ENCODE results near the gene GNAO1. TPM values are rescaled to one million over a fixed set of nuclear protein-coding genes. Genes with fewer than 3 reads are reported as not detected.
A peak's percentile ranks its signal among the peaks of the same experiment; 100 is the strongest.

The GNAO1 gene
- polyA plus RNA-seq, 1 of the 3 experiments (the other 2 are of a cell fraction): 0.30 TPM

GRCh38 chr16:56317998-56318826 lies 126.9 kb downstream of the GNAO1 start:
- Histone ChIP-seq H3K9ac (no peak overlapping the region), H3K79me2 (ENCODE audit: insufficient read depth) (no peaks in the 10 kb centered on the region), H3K9me3 (no peaks in the 10 kb centered on the region), H3K4me3 (ENCODE audit: low read depth in 2 of 2, low read length in 1 of 2) (no peak overlapping the region; a peak in 1 of 4 replicates), H3F3A (replicated peaks; ENCODE audit: insufficient read depth) (no peaks in the 10 kb centered on the region), H3K27ac (ENCODE audit: low read depth in 2 of 2, low read length in 1 of 2) (peak overlapping the region in 1 of 2 experiments; percentile 16; a peak in 1 of 4 replicates), H3K4me1 (ENCODE audit: control insufficient read depth in 1 of 2, insufficient read depth in 2 of 2, low read depth in 1 of 2, low read length in 1 of 2) (peaks cover 0 to 25% of the 10 kb centered on the region in 2 experiments; a peak in 1 of 4 replicates), H3K4me2 (no peak overlapping the region), H3K36me3 (replicated peaks in 1 of 2; ENCODE audit: control insufficient read depth in 1 of 2, insufficient read depth in 2 of 2, low read length in 1 of 2) (no peaks in the 10 kb centered on the region), H3K27me3 (ENCODE audit: insufficient read depth) (no peaks in the 10 kb centered on the region; the same call in 1 of the 2 replicates), H3K9me2 (no peaks in the 10 kb centered on the region), H2AFZ (ENCODE audit: low read depth) (0 out of 2 replicates have a peak overlapping the region, but pooled peaks have one; percentile 72), H4K20me1 (ENCODE audit: insufficient read depth) (no peaks in the 10 kb centered on the region)
- POLR2A ChIA-PET: interaction anchor here (1.0 kb wide), 1 partner anchor 127 kb away, joined by 6 read pairs; the partner anchor contains the start of gene GNAO1
- CTCF ChIA-PET: interaction anchor here (0.5 to 7.0 kb wide), 76 partner anchors 9 to 853 kb away, joined by 3 to 104 read pairs (median 4); partner anchors contain the start of gene GNAO1
- TF ChIP-seq GATA2 (CRISPR knock-in tag; IDR thresholded peaks at IDR 0.05) (peak; percentile 8; the same call in 1 of the 2 replicates), RAD21 (IDR thresholded peaks at IDR 0.05; ENCODE audit: low read length) (peak; percentile 96), USF2 (IDR thresholded peaks at IDR 0.05; ENCODE audit: borderline replicate concordance, low read depth, low read length) (no peak), SIN3A (IDR thresholded peaks at IDR 0.05; ENCODE audit: borderline replicate concordance, low read depth, low read length) (no peak), MXI1 (IDR thresholded peaks at IDR 0.05; ENCODE audit: low read depth, low read length) (peak; percentile 18; the same call in 1 of the 2 replicates), MAX (IDR thresholded peaks at IDR 0.05; ENCODE audit: low read depth) (0 out of 2 replicates have a peak, but pooled peaks have one; percentile 20), ZBTB33 (IDR thresholded peaks at IDR 0.05; ENCODE audit: borderline replicate concordance, low read depth) (no peak), EP300 (IDR thresholded peaks at IDR 0.05; ENCODE audit: borderline replicate concordance in 1 of 2, low read depth in 1 of 2, low read length in 1 of 2) (no peak), TCF12 (IDR thresholded peaks at IDR 0.05) (no peak), IRF3 (IDR thresholded peaks at IDR 0.05; ENCODE audit: low read depth, low read length) (no peak), NRF1 (IDR thresholded peaks at IDR 0.05; ENCODE audit: low read depth, low read length) (no peak), CTCF (IDR thresholded peaks at IDR 0.05) (peak; percentile 84), MEF2A (IDR thresholded peaks at IDR 0.05; ENCODE audit: borderline replicate concordance, low read depth) (no peak), YY1 (IDR thresholded peaks at IDR 0.05; ENCODE audit: low read depth) (no peak), RXRA (IDR thresholded peaks at IDR 0.05; ENCODE audit: borderline replicate concordance, low read depth) (no peak), SMC3 (IDR thresholded peaks at IDR 0.05; ENCODE audit: low read depth, low read length) (peak; percentile 94), CHD2 (IDR thresholded peaks at IDR 0.05; ENCODE audit: low read length, partially characterized antibody) (peak; percentile 16), RCOR1 (IDR thresholded peaks at IDR 0.05; ENCODE audit: low read length) (no peak; the same call in 1 of the 2 replicates), FOSL2 (IDR thresholded peaks at IDR 0.05; ENCODE audit: borderline replicate concordance, low read depth) (no peak), JUND (IDR thresholded peaks at IDR 0.05) (no peak), FOXM1 (IDR thresholded peaks at IDR 0.05; ENCODE audit: low read depth) (no peak), TEAD4 (IDR thresholded peaks at IDR 0.05; ENCODE audit: borderline replicate concordance, insufficient read depth) (no peak)
- 27% methylated on average over 22 of the region's 28 CpGs for WGBS (ENCODE audit: low lambda C conversion rate)
- DNase-seq: peak; percentile 97
